ENCODE measurements around the gene KIF7.

GRCh38 chr15:89672221-89673164 is 17.2 kb upstream of the KIF7 start:
- TF ChIP-seq EP300 (IDR thresholded peaks at IDR 0.05; ENCODE audit: borderline replicate concordance) (no peak), TAF1 (IDR thresholded peaks at IDR 0.05; ENCODE audit: low read depth) (no peak), TCF12 (IDR thresholded peaks at IDR 0.05; ENCODE audit: low read depth) (no peak), YY1 (IDR thresholded peaks at IDR 0.05; ENCODE audit: low read depth) (no peak), ZBTB7A (IDR thresholded peaks at IDR 0.05; ENCODE audit: low read depth) (no peak), USF1 (IDR thresholded peaks at IDR 0.05) (no peak), EGR1 (IDR thresholded peaks at IDR 0.05) (no peak), CREB1 (IDR thresholded peaks at IDR 0.05; ENCODE audit: low read depth) (no peak), CEBPB (IDR thresholded peaks at IDR 0.05) (no peak), RAD21 (IDR thresholded peaks at IDR 0.05; ENCODE audit: low read depth) (no peak), NFIC (IDR thresholded peaks at IDR 0.05) (no peak), TEAD4 (IDR thresholded peaks at IDR 0.05) (no peak)
- TF ChIP-seq, protein P1, sequence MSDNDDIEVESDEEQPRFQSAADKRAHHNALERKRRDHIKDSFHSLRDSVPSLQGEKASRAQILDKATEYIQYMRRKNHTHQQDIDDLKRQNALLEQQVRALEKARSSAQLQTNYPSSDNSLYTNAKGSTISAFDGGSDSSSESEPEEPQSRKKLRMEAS (IDR thresholded peaks at IDR 0.05), result no peak
- TF ChIP-seq, protein P2, sequence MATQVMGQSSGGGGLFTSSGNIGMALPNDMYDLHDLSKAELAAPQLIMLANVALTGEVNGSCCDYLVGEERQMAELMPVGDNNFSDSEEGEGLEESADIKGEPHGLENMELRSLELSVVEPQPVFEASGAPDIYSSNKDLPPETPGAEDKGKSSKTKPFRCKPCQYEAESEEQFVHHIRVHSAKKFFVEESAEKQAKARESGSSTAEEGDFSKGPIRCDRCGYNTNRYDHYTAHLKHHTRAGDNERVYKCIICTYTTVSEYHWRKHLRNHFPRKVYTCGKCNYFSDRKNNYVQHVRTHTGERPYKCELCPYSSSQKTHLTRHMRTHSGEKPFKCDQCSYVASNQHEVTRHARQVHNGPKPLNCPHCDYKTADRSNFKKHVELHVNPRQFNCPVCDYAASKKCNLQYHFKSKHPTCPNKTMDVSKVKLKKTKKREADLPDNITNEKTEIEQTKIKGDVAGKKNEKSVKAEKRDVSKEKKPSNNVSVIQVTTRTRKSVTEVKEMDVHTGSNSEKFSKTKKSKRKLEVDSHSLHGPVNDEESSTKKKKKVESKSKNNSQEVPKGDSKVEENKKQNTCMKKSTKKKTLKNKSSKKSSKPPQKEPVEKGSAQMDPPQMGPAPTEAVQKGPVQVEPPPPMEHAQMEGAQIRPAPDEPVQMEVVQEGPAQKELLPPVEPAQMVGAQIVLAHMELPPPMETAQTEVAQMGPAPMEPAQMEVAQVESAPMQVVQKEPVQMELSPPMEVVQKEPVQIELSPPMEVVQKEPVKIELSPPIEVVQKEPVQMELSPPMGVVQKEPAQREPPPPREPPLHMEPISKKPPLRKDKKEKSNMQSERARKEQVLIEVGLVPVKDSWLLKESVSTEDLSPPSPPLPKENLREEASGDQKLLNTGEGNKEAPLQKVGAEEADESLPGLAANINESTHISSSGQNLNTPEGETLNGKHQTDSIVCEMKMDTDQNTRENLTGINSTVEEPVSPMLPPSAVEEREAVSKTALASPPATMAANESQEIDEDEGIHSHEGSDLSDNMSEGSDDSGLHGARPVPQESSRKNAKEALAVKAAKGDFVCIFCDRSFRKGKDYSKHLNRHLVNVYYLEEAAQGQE (IDR thresholded peaks at IDR 0.05; ENCODE audit: low read depth), result no peak
